ENCODE measurements around the gene CHST12.
"Not testable (repeated sequence)": the region's sequence is repeated elsewhere in the genome, so short reads cannot be mapped to it uniquely, and the experiment has no call there.

CHST12 gene

DNA sequence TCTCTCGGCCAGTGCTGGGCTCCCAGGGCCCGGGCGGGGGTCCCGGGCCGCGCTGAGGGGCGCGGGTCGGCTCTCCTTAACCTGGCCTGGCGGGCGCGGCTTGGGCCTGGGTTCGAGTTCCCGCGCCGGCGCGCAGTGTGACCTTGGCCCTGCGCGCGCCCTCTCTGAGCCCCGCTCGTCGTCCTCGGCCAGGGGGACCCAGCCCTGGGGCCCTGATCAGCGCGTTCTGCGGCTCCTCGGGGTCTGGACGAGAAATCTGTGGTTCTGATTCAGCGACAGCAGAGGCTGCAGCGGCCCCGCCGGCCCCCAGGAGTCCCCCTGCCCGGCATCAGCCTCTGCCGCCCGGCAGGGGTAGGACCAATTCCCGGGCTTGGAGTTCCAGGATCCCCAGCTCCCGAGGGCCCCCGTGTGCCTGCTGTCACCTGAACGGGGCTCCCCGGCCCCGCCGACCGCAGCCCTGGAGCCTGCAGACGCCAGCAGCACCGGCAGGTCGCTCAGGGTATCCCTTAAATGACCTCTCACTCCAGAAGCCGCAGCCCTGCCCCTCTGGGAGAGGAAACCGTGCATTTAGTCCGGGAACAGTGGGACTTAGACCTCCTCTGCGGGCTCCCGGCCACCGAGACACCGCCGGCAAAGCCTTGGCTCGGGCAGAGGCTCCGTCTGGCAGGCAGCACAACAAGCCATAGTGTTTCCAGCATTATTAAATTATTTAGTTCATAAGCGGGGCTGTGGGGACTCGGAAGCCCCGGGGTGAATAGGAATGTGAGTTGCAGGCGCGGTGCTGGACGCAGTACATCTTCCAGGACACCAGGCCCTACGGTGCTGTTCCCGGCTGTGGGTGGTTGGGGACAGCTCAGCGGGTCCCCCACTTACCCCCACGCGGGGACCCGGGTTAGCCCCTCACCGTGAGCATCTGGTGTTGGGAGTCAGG lies 572 bp downstream of the CHST12 start:
- DNase-seq (ENCODE audit: low read depth in 2 of 2), result no peak

DNA sequence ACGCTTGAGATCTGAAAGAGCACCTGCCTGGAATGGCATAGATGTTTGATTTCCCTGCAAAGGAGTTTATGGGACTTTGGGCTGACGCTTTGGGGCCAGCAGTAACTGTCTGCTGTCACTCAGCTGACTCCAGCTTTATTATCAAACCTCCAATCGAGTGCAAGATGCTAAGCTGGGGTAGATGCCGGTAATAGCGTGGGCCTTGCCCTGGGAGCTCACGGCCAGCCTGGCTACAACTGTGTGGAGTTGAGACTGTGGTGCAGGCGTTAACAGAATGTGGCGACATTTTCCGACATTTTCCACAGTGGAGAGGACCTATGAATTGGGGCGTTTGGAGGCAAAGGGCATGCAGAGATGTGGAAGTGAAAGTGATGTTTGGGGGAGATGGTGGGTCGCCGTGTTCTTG lies 1.3 kb downstream of the CHST12 start:
- no peak for DNase-seq (ENCODE audit: low read depth in 2 of 2)

DNA sequence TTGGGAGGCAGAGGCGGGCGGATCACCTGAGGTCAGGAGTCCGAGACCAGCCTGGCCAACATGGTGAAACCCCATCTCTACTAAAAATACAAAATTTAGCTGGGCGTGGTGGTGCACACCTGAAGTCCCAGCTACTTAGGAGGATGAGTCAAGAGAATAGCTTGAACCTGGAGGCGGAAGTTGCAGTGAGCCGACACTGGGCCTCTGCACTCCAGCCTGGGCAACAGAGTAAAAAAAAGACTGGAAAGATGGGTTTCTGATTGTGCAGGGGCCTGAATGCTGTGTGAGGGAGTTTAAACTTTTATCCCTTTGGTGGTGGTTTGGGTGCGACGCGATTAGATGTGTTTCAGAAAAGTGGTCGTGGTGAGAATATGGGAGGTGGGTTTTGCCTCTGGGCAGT lies 1.8 kb downstream of the CHST12 start:
- DNase-seq (ENCODE audit: low read depth in 2 of 2), result no peak

DNA sequence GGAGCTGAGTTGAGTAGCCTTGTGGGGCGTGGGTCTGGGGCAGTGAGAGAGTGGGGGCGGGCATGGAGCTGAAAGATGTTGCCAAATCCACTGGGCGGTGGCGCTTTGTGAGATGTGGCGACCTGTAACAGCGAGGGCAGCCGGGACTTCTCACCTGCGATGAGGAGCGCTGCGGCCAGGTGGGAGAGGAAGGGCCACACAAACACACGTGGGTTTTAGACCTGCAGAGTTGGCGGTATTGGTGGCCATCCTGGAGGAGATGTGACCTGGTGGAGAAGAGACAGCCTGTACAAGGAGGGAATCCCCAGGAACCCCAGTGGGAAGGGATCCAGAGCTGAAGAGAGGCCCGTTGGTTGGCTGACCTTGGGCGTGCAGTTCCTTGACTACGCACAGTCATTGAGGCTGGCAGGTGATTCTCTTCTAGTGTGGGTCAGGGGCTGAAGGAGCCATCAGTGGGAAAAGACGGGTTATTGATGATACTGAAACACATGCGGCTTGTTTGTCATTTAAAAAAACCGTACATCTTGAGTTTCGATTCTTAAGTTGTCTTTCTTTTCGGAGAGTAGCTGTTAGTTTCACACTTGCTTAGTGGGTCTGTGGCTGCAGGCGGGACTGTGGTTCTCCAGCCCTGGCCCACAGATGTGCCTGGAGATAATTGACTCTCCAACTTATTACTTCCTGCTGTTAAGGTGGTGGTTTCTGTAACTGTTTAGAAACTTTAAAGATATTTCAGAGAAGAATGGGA lies 2.4 kb downstream of the CHST12 start:
- peak in 1 of 2 experiments; percentile 62 for DNase-seq (ENCODE audit: low read depth in 2 of 2)

DNA sequence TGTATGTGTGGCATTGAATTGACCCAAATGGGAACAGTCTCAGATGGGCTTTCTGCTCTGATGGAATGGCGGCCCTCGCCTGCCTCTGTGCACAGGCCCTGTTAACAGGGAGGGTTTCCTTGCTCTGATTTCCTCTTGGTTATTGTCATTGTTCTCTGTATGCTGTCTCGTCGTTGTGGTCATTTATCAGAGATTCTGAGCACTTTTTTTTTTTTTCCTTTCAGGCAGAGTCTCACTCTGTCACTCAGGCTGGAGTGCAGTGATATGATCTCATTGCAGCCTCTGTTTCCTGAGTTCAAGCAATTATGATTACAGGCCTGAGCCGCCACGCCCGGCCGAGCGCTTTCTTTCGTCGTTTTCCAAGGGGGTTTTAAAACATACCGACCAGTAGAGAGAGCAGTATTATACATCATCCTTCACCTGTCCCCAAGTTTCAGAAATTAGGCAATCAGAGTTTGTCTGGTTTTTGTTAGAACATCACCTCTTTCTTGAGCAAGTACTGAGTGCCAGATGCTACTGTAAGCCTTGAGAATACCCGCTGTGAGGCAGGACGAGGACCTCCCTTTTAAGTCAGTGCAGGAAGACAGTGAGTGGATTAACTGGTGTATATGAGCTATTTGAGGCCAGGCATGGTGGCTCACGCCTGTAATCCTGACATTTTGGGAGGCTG lies 6.5 kb downstream of the CHST12 start:
- no peak for DNase-seq (ENCODE audit: low read depth in 2 of 2)

DNA sequence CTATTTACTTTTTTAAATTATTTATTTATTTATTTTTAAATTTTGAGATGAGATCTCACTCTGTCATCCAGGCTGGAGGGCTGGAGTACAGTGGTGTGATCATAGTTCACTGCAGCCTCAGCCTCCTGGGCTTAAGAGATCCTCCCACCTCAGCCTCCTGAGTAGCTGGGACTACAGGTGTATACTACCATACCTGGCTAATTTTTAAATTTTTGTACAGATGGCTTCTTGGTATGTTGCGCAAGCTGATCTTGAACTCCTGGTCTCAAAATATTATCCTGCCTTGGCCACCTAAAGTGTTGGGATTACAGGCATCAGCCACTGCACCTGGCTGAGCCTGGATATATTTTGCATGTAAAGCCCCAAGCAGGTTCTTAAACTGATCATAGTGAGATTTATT lies 7.6 kb downstream of the CHST12 start:
- no peak for DNase-seq (ENCODE audit: low read depth in 2 of 2)

DNA sequence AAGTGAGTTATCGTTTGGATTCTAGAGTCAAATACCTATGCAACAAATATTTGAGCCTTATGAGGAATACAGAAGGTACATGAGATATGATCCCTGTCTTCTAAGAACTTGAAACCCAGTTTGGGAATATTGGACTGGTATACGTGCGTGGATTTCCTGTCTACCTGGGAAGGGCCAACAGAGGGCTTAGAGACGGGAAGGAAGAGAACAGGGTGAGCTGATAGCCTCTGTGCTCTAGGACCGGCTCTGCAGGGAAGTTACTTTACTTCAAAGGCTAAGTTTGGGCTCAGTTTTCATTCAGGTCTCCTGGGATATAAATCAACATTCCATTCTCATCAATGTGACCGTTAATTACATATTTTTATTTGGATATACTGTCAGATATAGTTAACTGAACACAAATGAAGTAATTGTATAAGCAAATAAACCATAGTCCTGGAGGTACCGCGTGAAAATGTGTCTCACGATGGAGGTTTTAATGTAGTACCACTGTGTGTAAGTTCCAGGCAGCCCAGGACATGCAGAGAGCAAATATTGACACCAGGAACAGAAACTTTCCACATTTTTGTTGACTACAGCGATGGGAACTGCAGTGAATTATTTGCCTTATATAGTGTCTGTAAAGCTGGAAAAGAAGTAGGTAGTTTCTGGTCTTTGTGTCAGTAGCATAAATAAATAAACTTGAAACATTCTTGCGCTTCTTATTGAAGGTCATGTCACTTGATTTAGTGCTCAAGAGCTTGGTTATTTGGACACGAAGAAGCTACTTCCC lies 8.6 kb downstream of the CHST12 start:
- DNase-seq (ENCODE audit: low read depth in 2 of 2), result no peak

DNA sequence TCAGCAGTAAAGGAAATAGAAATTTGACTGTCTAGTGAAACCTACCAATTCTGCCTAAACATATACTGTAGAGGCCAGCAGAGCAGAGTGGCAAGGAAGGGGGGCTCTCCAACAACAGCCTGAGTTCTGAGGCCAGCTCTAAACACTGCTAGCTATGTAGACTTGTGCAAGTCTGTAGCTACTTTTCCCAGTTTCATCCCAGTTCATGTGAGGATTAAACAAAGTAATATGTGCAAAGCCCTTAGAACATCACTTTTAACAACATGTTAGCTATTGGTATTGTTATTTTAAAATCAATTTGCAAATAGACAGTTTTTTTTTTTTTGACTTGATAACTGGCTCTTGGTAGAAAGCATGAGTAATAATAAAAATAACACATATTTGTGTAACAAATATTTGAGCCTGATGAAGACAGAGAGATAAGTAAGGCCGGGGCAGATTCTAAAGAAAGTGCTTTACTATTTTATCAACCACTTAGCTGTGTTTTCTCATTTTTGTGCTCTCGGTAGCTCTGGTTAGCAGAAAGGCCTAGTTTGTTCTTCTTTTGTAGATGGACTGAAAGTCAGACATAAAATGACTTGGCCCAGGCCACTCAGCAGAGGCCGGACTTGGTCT lies 9.3 kb downstream of the CHST12 start:
- DNase-seq (ENCODE audit: low read depth in 2 of 2), result no peak

DNA sequence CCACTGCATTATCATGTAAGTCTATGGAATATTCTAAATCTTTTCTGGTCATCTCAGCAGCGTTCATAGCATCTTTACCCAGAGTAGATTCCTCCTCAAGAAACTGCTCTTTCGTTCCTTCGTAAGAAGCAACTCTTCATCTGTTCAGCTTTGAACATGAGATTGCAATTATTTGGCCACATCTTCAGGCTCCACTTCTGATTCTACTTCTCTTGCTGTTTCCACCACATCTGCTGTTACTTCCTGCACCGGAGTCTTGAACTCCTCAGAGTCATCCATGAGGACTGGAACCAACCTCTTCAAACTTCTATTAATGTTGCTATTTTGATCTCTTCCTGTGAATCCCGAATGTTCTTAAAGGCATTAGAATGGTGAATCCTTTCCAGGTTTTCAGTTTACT lies 12.7 kb downstream of the CHST12 start:
- DNase-seq (ENCODE audit: low read depth in 2 of 2), result no peak

DNA sequence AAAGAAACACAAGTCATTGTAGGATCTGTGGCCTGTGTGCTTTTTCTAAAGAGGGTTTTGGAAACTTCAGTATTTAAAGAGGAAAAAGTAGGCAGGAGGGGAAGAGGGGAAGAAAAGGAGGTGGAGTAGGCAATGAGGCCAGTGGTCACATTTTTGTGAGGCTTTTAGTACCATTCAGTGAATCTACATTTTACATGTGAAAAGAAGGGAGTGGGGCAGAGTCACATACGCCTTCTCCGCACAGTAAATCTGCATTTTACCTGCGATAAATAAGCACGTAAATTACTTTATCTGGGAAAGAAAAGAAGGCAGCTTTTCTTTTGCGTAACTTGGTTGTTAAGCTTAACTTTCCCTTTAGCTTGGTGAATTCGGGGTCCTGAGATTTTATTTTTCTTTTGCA lies 13.2 kb downstream of the CHST12 start:
- DNase-seq (ENCODE audit: low read depth in 2 of 2), result no peak

DNA sequence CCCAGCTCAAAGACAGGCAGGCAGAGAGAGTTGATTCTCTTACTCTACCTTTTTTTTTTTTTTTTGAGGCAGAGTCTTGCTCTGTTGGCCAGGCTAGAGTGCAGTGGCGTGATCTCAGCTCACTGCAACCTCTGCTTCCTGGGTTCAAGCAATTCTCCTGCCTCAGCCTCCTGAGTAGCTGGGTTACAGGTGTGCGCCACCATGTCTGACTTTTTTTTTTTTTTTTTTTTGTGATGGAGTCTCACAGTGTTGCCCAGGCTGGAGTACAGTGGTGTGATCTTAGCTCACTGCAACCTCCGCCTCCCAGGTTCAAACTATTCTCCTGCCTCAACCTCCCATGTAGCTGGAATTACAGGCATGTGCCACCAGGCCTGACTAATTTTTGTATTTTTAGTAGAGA lies 13.8 kb downstream of the CHST12 start:
- DNase-seq (ENCODE audit: low read depth in 2 of 2), result not testable (repeated sequence)

DNA sequence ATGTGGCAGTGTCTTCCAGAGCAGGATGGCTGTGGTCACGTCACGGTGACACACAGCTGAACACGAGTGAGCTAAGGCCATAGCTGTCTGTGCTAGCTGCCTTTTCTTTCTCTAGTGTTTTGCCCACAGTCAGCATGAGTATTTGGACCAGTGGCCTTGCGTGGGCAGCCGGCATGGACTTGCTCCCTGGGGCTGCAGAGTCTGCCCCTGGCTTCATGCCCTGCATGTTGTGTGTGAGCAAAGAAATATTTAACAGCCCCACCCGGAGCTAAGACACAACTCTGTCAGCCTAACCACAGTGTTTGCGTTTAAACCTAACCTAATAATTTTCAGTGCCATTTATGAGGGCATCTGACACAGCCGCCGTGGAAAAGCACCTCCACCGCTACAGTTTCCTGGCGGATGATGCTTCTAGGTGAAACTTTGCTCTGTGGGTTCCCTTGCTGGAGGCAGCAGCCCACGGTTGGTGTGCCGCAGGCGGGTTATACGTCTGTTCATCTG lies 14.6 kb downstream of the CHST12 start:
- peak in 1 of 2 experiments; percentile 19 for DNase-seq (ENCODE audit: low read depth in 2 of 2)

DNA sequence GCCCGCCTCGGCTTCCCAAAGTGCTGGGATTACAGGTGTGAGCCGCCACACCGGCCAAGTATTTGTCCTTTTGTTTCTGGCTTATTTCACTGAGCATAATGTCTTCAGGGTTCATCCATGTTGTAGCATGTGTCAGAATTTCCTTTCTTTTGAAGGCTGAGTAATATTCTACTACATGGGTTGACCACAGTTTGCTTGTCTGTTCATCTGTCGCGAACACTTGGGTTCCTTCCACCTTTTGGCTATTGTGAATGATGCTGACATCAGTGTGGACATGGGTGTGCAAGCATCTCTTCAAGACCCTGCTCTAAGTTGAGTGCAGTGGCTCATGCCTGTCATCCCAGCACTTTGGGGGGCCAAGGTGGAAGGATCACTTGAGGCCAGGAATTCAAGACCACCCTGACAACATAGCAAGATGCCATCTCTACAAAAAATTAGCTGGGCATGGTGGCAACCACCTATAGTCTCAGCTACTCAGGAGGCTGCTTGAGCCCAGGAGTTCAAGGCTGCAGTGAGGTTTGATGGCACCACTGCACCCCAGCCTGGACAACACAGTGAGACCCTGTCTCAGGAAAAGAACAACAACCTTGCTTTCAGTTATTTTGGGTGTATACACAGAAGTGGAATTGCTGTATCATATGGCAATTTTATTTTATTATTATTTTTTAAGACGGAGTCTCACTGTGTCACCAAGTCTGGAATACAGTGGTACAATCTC lies 17.0 kb downstream of the CHST12 start:
- DNase-seq (ENCODE audit: low read depth in 2 of 2), result no peak

DNA sequence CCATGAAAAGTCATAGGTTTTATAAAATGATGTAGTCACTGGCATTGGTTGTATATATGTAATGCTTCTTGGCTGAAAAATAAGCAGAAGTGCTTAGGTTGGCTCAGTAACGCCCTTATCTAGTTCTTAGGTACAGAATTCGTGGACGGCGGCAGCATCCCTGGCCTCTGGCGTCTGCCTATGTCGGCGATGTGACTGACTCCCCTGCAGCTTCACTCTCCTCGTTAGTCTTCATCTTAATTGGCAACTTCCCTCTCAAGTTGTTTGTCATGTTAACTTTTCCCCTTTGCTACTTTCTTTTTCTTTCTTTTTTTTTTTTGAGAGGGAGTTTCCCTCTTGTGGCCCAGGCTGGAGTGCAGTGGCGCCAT lies 18.5 kb downstream of the CHST12 start:
- DNase-seq (ENCODE audit: low read depth in 2 of 2), result no peak

DNA sequence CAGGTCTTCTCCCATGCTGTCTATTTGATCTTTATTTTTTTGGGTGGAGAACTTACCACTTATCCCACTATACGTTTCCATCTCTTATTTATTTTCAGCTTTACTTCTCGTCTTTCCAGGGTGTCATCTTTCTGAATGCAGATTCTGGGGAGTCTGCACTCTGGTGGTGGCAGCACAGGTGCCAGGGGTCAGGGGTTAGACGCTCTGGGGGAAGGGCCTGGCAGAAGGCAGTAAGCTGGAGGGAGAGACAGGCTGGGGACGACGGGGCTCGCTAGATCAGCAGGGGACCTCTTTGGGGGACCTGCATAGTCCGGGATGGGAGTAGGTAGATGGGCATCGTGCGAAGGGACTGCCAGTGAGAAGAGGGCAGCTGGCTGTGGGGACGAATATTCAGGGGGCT lies 22.3 kb downstream of the CHST12 start:
- DNase-seq (ENCODE audit: low read depth in 2 of 2), result no peak

DNA sequence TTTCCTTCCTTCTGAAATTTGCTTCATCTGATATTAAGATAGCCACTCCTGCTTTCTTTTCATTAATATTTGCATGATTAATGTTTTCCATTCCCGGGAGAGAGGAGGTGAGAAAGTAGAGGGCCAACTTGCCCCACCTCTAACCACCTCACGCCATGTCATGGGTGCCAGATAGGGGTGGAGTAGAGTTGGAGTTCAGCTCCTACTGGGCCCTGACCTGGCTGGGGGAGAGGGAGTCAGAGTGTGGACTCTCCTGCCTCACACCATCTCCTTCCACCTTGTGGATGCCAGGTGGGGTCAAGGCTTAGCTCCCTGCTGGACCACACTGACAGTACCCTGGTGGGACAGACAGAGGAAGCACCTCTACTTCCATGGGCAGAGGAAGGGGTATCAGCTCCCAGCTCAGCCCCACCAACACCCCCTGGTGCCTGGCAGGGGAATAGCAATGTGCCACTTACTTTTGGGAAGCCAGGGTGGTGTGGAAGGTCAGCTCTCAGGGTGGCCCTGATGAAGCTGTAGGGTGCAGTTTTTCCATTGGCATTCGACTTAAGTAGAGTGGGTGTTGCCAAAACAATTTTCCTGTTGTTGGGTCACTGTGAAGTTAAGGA lies 28.0 kb downstream of the CHST12 start:
- DNase-seq (ENCODE audit: low read depth in 2 of 2), result peak in 1 of 2 experiments; percentile 49

DNA sequence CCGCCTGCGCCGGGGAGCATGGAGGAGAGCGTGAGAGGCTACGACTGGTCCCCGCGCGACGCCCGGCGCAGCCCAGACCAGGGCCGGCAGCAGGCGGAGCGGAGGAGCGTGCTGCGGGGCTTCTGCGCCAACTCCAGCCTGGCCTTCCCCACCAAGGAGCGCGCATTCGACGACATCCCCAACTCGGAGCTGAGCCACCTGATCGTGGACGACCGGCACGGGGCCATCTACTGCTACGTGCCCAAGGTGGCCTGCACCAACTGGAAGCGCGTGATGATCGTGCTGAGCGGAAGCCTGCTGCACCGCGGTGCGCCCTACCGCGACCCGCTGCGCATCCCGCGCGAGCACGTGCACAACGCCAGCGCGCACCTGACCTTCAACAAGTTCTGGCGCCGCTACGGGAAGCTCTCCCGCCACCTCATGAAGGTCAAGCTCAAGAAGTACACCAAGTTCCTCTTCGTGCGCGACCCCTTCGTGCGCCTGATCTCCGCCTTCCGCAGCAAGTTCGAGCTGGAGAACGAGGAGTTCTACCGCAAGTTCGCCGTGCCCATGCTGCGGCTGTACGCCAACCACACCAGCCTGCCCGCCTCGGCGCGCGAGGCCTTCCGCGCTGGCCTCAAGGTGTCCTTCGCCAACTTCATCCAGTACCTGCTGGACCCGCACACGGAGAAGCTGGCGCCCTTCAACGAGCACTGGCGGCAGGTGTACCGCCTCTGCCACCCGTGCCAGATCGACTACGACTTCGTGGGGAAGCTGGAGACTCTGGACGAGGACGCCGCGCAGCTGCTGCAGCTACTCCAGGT lies 29.7 kb downstream of the CHST12 start:
- no peak for DNase-seq (ENCODE audit: low read depth in 2 of 2)

DNA sequence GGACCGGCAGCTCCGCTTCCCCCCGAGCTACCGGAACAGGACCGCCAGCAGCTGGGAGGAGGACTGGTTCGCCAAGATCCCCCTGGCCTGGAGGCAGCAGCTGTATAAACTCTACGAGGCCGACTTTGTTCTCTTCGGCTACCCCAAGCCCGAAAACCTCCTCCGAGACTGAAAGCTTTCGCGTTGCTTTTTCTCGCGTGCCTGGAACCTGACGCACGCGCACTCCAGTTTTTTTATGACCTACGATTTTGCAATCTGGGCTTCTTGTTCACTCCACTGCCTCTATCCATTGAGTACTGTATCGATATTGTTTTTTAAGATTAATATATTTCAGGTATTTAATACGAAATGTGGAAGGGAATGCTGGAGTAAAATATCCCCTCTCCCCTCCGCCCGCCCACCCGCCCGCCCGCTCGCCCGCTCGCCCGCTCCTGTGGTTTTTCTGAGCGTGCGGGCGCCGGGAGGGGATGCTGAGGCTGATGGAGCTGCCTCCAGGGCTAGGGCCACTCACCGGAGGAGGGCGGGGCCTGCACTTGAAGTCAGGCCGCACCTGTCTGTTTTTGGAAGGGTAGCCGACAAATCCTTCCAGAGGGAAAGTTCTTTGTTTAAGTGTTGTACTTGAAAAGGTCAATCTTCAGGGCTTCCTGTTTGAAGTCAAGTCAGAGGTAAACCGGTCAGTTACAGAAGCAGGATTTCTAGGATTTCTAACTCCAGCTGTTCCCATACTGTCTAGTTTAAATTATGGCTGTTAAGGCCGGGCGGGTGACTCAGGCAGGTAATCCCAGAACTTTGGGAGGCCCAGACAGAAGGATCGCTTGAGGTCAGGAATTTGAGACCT lies 30.5 kb downstream of the CHST12 start:
- no peak for DNase-seq (ENCODE audit: low read depth in 2 of 2)
